Raji (cell line): Measurements from ENCODE around the gene ZNF319.

Experiments
- POLR2A ChIP-seq: IDR thresholded peaks from 2 replicates; pipeline ENCODE4 v1.6.1; 2011; ENCODE audit warnings: low read depth, low read length, control low read depth; ENCODE audit not compliant: insufficient read depth

Gene ZNF319

DNA sequence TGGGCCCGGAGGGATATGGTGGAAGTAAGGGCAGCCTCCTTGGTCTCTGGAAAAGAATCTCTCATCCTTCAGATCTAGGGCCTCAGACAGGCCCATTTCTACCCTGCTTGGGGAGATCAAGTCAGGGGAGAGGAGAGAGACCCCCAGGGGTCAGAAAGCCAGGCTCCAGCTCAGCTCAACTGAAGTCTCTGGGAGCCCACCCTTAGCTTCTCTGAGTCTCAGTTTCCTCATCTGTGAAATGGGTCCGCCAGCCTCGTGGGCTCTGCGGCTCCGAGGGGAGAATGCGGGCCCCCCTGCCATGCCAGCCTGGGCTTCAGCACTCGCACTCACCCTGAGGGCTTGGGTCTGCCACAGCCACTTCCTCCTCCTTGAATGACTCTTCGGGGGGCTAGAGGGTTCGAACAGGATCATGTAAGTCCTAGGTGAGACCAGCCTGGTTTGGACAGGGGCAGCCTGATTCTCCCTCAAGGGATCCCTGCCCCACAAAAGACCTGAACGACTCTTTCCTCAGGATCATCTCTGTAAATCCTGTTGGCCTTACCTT is 36.2 kb downstream of the ZNF319 start:
- no peak for TF ChIP-seq POLR2A

DNA sequence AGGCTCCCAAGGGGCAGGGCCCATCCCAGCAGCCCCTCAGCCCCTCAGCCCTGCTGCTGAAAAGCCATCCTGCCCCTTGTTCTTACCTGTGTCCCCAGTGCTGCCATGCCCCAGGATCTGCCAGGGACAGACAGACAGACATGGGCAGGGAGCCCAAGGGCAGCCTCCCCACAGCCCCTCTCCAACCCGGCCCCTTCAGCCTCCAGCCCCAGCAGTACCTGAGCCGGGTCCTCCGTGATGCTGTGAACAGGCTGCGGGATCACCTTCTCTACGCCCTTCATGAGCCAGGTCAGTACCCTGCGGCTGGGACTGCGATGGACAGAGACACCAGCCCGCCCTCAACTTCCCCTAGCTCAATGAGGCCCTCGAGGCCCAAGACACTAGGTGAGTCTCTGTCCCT is 37.7 kb downstream of the ZNF319 start:
- no peak for TF ChIP-seq POLR2A

DNA sequence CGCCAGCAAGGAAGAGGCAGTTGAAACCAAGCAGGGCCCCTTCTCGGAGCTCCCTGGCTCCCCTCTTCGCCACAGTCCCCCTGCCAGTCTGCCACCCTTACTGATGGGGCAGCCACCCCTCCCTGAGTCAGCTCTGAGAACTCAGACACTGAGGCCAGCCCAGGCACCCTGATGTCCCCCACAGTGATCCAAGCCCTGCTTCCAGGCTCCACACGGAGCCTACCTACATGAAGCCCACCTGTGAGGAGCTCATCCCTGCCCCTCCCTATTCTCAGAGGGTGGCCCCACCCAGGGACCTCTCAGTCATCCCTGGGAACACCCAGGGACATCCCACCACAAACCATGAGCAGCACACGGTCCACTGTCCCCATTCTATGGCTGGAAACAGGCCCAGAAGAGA is 38.4 kb downstream of the ZNF319 start:
- TF ChIP-seq POLR2A: no peak

DNA sequence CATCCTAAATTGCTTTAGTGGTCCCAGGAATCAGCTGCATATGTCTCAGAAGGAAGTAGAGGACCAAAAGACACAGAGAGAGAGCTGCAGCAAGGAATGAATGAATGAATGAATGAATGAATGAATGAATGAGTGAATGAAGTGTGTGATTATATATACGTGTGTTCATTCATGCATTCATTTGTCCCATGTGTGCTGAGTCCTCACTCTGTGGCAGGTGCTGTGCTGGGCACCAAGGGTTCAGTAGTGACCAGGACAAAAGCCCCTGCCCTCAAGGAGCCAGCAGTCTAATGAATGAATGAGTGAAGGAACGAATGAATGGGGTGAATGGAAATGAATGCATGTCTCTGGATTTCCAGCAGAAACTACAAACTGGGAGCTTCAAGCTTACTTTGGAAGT is 38.9 kb downstream of the ZNF319 start:
- TF ChIP-seq POLR2A: no peak

DNA sequence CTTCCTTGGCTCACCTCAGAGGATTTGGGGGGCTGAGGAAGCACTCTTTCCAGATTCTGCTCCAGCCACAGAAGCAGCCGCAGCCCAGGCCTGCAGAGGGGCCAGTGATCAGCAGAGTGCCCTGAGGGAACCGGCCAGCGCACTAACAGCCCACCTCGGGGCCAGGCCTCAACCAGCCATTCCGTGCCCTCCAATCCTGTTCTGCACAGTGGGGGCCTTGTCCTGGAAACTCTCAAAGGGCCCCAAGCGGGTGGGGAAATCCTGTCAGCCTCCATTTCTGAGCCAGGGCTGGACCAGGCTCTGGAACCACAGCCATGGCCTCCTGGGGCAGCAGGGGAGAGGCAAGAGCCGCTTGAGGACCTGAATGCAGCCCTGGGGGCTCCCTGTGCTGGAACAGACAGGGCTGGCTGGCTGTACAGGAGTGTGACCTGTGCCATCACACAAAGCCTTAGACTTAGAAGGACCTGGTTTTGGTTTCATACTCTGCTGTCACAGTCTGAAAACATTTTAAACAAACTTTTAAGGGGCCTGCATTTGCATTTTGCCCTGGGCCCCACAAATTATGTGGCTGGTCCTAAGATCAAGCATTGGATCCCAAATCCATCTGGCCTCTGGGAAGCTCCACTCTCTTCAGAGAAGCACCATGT is 39.5 kb downstream of the ZNF319 start:
- TF ChIP-seq POLR2A: no peak

DNA sequence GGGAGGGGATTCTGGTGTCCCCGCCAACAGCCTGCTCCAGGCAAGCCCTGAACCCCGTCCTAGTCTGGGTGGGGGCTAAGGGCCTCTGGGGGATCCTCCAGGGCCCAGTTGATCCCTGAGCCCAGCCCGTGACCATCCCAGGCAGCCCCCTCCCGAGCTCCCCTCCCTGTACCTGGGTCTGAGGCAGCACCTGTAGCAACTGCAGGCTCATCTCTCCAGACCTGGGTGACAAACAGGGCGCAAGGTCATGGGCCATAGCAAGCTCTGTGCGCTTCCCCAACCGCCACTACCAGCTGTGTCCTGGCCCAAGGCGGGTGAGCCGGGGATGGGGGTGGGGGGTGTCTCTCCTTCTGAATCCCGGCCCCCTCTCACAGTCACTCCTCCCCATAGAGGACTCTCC is 40.2 kb downstream of the ZNF319 start:
- TF ChIP-seq POLR2A: no peak

DNA sequence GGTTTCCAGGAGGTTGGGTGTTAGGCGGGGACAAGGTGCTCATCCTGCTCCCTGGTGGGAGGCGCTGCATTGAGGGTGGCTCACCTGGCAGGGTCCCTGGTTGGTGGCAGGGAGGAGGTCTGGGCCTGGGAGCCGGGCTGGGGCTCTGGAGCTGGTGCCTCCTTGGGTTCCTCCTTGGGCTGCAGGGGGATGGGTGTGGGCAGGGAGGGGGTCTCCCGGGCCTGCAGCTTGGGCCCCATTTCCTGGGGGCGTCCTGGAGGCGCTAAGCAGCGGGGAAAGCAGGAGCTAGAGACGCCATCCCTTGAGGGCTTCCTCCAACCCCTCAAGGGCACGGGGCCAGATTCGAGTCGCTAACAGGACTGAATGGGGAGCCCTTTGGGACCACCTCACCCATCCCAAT is 40.7 kb downstream of the ZNF319 start:
- no peak for TF ChIP-seq POLR2A

DNA sequence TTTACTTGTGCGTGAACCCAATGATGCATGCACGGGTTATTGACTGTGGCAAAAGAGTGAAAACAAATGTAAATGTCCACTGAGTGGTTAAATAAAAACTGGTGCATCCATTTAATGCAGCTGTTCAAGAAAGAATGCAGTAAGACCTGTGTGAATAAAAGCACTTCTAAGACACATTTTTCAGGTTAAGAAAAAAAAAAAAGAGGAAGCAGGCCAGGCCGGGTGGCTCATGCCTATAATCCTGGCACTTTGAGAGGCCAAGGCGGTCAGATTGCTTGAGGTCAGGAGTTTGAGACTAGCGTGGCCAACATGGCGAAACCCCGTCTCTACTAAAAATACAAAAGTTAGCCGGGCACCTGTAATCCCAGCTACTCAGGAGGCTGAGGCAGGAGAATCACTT is 41.4 kb downstream of the ZNF319 start:
- TF ChIP-seq POLR2A: no peak

DNA sequence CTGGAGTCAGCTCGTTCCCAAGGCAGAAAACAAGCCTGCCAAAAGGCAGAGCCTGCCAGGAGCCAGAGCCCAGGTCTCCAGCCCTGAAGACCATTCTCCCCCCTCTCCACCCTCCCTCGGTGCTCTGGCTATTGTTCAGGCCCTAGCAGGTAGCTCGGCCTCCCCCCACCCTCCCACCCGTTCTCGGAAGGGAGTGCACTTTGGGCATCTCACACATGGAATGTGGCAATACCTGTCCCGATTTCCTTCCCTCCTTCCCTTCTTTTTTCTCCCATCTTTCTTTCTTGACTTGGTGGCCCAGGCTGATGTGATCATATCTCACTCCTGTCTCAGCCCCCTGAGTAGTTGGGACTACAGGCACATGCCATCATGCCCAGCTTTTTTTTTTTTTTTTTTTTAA is 41.9 kb downstream of the ZNF319 start:
- no peak for TF ChIP-seq POLR2A

DNA sequence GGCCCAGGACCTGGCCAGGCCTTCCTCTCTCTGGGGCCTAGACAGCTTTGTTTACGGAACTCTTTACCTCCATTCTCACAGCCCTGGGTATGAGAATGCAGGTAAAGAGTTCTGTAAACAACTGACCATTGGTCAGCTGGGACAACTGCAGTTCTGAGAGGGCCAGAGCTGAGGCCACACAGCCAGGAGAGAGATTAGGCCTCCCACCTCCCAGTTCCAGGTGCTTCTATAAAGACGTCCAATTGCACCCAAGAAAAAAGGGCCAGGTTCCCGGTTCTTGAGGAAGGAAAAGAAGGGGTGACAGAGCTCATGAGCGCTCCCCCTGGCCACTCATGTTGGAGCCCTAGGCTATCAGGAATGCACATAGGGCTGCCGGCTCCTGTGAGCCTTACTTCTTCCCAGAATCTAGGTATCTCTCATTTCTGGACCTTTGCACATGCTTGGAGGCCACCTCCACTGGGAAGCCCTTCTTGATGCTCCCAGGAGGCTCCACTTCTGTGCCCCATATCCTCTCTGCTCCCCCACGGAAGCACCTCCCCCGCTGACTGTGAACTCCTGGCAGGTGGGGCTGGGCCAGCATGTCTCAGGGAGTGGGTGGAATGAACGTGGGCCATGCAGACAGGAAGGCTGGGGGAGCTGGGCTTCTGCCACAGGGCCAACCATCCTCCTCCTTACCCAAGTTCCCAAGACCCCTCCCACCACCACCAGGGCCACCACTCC is 42.6 kb downstream of the ZNF319 start:
- TF ChIP-seq POLR2A: no peak

DNA sequence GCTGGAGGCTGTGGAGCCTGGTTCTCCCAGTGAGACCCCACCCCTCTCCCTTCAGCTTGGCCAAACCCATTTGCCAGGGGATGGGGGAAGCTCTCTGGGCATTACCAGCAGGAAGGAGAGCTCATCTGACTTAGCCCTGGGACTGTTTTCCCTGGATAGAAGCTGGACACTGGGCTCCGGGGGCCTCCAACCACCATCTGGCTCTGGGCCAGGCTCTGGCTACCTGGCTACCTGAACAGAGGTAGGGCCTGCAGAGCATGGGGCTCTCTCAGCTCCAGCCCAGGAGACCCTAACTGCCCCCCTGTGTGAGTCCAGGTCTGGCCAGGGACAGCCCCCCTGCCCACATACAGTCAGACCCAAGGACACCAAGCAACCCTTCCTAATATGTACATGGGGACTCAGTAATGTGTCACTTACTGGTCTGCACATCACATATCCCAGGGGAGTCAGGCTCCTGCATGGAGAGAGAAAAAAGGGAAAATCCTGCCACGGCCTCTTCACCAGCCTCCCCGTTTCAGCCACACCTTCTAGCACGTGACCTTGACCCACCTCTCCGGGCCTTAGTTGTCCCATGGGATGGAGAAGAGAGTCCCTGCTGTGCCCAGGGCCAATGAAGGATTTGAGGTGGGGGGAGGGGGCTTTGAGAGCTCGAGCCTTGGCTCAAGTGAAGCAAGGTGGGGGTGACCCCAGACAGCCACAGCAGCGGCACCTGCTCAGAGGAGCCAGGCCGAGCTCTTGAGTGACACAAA is 43.4 kb downstream of the ZNF319 start:
- TF ChIP-seq POLR2A: no peak

DNA sequence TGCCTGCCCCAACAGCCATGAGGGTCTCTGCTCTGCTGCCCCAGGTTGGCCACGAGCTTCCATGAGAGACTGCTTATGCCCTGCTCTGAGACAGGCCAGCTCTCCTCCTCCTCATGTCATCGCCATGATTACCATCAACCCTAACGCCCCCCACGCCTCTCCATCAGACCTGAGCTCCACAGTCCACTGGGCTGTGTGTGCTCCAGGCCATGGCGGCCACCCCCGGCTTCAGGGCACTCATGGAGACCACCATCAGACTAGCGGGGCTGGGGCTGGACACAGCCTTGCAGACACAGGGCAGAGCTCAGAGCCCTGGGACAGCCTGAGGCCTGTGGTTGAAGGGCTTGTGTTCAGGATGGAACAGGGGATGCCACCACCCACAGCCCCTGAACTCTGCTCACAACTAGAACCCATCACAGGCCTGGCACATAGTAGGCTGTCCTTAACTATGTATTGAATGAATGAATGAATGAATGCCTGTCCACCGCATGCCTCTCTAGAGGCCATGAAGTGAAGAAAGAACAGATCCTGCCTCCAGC is 44.1 kb downstream of the ZNF319 start:
- TF ChIP-seq POLR2A: no peak

DNA sequence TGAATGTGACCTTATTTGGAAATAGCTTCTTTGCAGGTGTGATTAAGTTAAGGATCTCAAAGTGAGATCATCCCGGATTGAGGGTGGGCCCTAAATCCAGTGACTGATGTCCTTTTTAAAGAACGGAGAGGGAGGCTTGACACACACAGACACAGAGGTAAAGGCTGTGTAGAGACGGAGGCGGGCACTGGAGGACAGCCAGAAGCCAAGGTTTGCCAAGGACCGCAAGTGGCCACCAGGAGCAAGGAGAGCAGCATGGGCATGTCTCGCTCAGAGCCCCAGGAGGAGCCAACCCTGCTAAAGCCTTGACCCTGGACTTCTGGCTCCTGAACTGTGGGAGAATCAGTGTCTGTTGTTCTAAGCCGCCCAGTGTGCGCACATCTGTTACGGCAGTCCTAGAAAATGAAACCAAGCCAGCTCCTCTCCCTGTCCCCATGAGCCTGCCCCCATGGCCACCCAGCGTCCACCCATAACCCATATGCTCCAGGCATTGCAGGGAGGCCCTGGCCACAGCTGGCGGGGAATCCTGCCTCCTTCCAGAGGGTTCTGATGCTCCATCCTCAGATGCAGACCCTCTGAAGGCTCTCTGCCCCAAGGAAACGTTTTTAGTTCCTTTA is 44.8 kb downstream of the ZNF319 start:
- no peak for TF ChIP-seq POLR2A

DNA sequence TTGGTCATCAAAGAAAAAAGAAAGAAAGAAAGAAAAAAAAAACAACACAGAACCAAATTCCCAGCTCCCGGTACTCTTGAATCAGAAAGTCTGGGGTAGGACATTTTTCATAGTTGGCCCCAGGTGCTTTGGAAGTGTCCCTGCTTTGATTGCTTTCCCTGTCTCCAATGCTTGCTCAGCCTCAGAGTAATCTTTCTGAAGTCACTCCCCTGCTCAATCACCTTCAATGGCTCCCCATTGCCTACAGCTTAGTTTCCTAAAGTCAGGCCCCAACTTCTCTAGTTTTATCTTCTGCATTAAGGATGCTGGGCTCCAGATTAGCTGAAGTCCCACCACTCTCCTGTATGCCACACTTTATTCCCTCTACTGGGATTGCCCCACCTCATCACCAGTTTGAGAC is 46.6 kb downstream of the ZNF319 start:
- TF ChIP-seq POLR2A: no peak

DNA sequence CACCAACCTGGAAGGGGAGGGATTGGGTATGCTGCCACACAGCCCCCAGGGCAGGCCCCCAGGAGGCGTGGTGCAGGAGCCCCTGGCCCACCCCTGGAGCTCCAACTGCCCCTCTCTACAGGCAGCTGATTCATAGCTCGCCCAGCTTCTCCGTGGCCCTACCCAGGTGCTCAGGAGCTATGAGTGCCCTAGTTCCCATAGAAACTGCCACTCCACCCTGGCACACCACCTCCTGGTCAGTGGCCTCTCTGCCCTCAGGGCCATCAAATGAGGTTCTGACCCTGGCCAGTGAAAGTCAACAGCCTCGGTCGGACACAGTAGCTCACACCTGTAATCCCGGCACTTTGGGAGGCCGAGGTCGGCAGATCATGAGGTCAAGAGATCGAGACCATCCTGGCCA is 47.6 kb downstream of the ZNF319 start:
- TF ChIP-seq POLR2A: no peak
